ENCODE results near the gene HEMGN. TPM values are rescaled to one million over a fixed set of nuclear protein-coding genes. Genes with fewer than 3 reads are reported as not detected.
A peak's percentile ranks its signal among the peaks of the same experiment; 100 is the strongest.

Gene HEMGN
- total and polyA plus RNA-seq, 2 experiments from 2014 or later, result not detected

- Histone ChIP-seq H3K27me3 (ENCODE audit: insufficient read depth) (peaks cover 70% of the 10 kb centered on the region), H3K4me2 (peak overlapping the region; percentile 87), H3K79me2 (replicated peaks; ENCODE audit: insufficient read depth) (peaks cover 37% of the 10 kb centered on the region), H3F3A (replicated peaks; ENCODE audit: low read depth) (no peaks in the 10 kb centered on the region), H3K36me3 (ENCODE audit: insufficient read depth) (no peaks in the 10 kb centered on the region), H3K4me1 (ENCODE audit: insufficient read depth) (peaks cover 20% of the 10 kb centered on the region; the same call in 1 of the 2 replicates), H3K9me2 (ENCODE audit: insufficient read depth) (no peaks in the 10 kb centered on the region), H3K4me3 (peak overlapping the region; percentile 93), H3K27ac (ENCODE audit: low read depth) (no peak overlapping the region), H4K20me1 (replicated peaks; ENCODE audit: insufficient read depth) (peaks cover 38% of the 10 kb centered on the region), H2AFZ (peak overlapping the region; percentile 91)
- H3K4me3 Mint-ChIP-seq, result peak overlapping the region; percentile 72
- peaks cover 56% of the 10 kb centered on the region for H3K27me3 Mint-ChIP-seq (ENCODE audit: insufficient read depth, low read depth, poor library complexity)
- H3K4me1 Mint-ChIP-seq, result peaks cover 15% of the 10 kb centered on the region
- H3K36me3 Mint-ChIP-seq (ENCODE audit: low read depth), result peaks cover 8% of the 10 kb centered on the region; the same call in 1 of the 3 replicates
- H3K9me3 Mint-ChIP-seq, result peaks cover 3% of the 10 kb centered on the region; the same call in 1 of the 3 replicates
- TF ChIP-seq CREB1 (CRISPR knock-in tag; IDR thresholded peaks at IDR 0.05; ENCODE audit: low read depth) (no peak), ZNF462 (CRISPR knock-in tag; IDR thresholded peaks at IDR 0.05) (no peak), JUNB (IDR thresholded peaks at IDR 0.05; ENCODE audit: unreplicated experiment) (no peak), ETS1 (IDR thresholded peaks at IDR 0.05) (no peak), EZH2 (IDR thresholded peaks at IDR 0.05; ENCODE audit: low read depth, unreplicated experiment) (no peak), EZH2phosphoT487 (IDR thresholded peaks at IDR 0.05; ENCODE audit: unreplicated experiment) (no peak), ZNF331 (CRISPR knock-in tag; IDR thresholded peaks at IDR 0.05; ENCODE audit: low read depth) (no peak), CTCF (conservative IDR thresholded peaks at IDR 0.05; ENCODE audit: low read depth in 2 of 2) (no peak), REST (IDR thresholded peaks at IDR 0.05; ENCODE audit: unreplicated experiment) (no peak), ZNF114 (CRISPR knock-in tag; IDR thresholded peaks at IDR 0.05) (no peak), STAT1 (IDR thresholded peaks at IDR 0.05; ENCODE audit: unreplicated experiment) (no peak), POLR2AphosphoS5 (IDR thresholded peaks at IDR 0.05; ENCODE audit: low read depth) (no peak; the same call in 1 of the 2 replicates), NANOG (IDR thresholded peaks at IDR 0.05; ENCODE audit: borderline replicate concordance) (no peak)
- ATAC-seq (peak; percentile 23), DNase-seq (ENCODE audit: low spot score) (peak; percentile 39)
- H3K27ac Mint-ChIP-seq, result no peak overlapping the region
These were observed 45.7 kb upstream of the HEMGN start for GRCh38 chr9:97983589-97984187.
